DOHH2 (cell line): ENCODE measurements around the gene HRK.

ENCODE experiments used
- H3F3A ChIP-seq: fragments of 200-600 bp; sonication (generic), shearing (Covaris generic); 2 replicates; pipeline ENCODE4 v1.6.0; 2016; ENCODE audit warnings: antibody characterized with exemption, mild to moderate bottlenecking; ENCODE audit not compliant: control insufficient read depth, insufficient read depth
- H3K27ac ChIP-seq: fragments of 200-600 bp; sonication (generic); 2 replicates; pipeline ENCODE4 v1.5.1; 2014; ENCODE audit warnings: low read depth, mild to moderate bottlenecking, low read length, moderate library complexity
- H3K27me3 ChIP-seq: fragments of 200-600 bp; sonication (generic); 2 replicates; pipeline ENCODE4 v1.6.1; 2014; ENCODE audit warnings: mild to moderate bottlenecking, low read length, mixed read lengths; ENCODE audit not compliant: control insufficient read depth
- H3K36me3 ChIP-seq: fragments of 200-600 bp; sonication (generic); 2 replicates; pipeline ENCODE4 v1.6.1; 2014; ENCODE audit warnings: mild to moderate bottlenecking, low read length, moderate library complexity, mixed read lengths; ENCODE audit not compliant: control insufficient read depth
- H3K4me1 ChIP-seq: fragments of 200-600 bp; sonication (generic); 2 replicates; pipeline ENCODE4 v1.6.1; 2014; ENCODE audit warnings: mild to moderate bottlenecking, low read length, mixed read lengths; ENCODE audit not compliant: control insufficient read depth
- H3K4me2 ChIP-seq: fragments of 200-600 bp; sonication (generic); 2 replicates; pipeline ENCODE4 v1.6.0; 2014; ENCODE audit warnings: mild to moderate bottlenecking, low read length, moderate library complexity
- H3K4me3 ChIP-seq: fragments of 200-600 bp; sonication (generic); 2 replicates; pipeline ENCODE4 v1.5.1; 2014; ENCODE audit warnings: mild to moderate bottlenecking, low read length, mixed read lengths
- H3K79me2 ChIP-seq: fragments of 200-600 bp; sonication (generic); 2 replicates; pipeline ENCODE4 v1.6.1; 2014; ENCODE audit warnings: mild to moderate bottlenecking, low read length, mixed read lengths; ENCODE audit not compliant: control insufficient read depth
- H3K9me2 ChIP-seq: fragments of 200-600 bp; sonication (generic); replicated peaks from 2 replicates; pipeline ENCODE4 v1.6.1; 2014; ENCODE audit warnings: mild to moderate bottlenecking, low read length, mixed read lengths; ENCODE audit not compliant: control insufficient read depth
- H3K9me3 ChIP-seq: fragments of 200-600 bp; sonication (generic); 2 replicates; pipeline ENCODE4 v1.6.1; 2014; ENCODE audit warnings: antibody characterized with exemption, low read length, mixed read lengths; ENCODE audit not compliant: control insufficient read depth, insufficient read depth
- H4K20me1 ChIP-seq: fragments of 200-600 bp; sonication (generic); 2 replicates; pipeline ENCODE4 v1.6.0; 2014; ENCODE audit warnings: low read depth, mild to moderate bottlenecking, antibody characterized with exemption, low read length, moderate library complexity; ENCODE audit not compliant: control insufficient read depth, insufficient read depth
- EZH2phosphoT487 ChIP-seq: fragments of 200-600 bp; sonication (generic); IDR thresholded peaks from 2 replicates; pipeline ENCODE4 v1.6.1; 2017; ENCODE audit warnings: borderline replicate concordance, mild to moderate bottlenecking, antibody characterized with exemption, low read length, moderate library complexity, mixed read lengths
- TF ChIP-seq, protein P1 (sequence below): fragments of 200-600 bp; sonication (generic); IDR thresholded peaks from one replicate; pipeline ENCODE4 v1.5.1; 2014; ENCODE audit warnings: antibody characterized with exemption, mild to moderate bottlenecking, low read depth, low read length; ENCODE audit not compliant: poor library complexity, severe bottlenecking

HRK gene

GRCh38 chr12:116807546-116807945 is 73.7 kb downstream of the HRK start:
- Histone ChIP-seq H3K4me1 (peaks cover 90% of the 10 kb centered on the region), H3K4me2 (peak overlapping the region; percentile 25), H3K27me3 (no peaks in the 10 kb centered on the region), H3K36me3 (peaks cover 15% of the 10 kb centered on the region), H3F3A (peaks cover 29% of the 10 kb centered on the region), H3K9me3 (no peaks in the 10 kb centered on the region), H3K9me2 (no peaks in the 10 kb centered on the region), H4K20me1 (no peaks in the 10 kb centered on the region), H3K27ac (peak overlapping the region; percentile 25), H3K79me2 (peaks cover 4% of the 10 kb centered on the region; the same call in 1 of the 2 replicates), H3K4me3 (no peak overlapping the region)
- no peak for TF ChIP-seq EZH2phosphoT487
- TF ChIP-seq, protein P1, sequence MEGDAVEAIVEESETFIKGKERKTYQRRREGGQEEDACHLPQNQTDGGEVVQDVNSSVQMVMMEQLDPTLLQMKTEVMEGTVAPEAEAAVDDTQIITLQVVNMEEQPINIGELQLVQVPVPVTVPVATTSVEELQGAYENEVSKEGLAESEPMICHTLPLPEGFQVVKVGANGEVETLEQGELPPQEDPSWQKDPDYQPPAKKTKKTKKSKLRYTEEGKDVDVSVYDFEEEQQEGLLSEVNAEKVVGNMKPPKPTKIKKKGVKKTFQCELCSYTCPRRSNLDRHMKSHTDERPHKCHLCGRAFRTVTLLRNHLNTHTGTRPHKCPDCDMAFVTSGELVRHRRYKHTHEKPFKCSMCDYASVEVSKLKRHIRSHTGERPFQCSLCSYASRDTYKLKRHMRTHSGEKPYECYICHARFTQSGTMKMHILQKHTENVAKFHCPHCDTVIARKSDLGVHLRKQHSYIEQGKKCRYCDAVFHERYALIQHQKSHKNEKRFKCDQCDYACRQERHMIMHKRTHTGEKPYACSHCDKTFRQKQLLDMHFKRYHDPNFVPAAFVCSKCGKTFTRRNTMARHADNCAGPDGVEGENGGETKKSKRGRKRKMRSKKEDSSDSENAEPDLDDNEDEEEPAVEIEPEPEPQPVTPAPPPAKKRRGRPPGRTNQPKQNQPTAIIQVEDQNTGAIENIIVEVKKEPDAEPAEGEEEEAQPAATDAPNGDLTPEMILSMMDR, result no peak

DNA sequence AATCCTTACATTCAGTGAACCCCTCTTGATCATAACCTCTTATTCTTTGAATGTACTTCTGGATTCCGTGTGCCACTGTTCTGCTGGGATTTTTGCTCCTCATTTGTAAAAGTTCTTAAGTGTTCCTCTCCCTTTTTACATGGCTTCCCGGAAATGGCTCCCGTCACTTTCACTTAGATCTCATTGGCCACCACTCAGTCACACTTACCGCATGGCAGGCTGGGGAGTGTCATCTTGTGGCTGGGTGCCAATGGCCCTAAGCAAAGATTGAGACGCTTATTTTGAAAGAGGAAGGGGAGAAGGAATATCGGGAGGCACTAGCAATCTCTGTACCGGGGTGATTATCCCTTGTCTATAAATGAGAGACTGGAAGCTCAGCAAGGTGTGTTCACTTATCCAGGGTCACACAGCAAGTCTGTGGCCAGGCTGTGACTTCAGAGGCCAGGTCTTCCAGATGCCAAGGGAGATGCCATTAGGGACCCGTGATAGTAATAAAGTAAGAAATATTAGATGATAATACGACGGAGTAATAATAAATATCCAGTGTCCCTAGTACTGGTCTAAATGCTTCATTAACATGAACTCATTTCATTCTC is 74.3 kb downstream of the HRK start:
- H3K4me1 ChIP-seq, result peaks cover 90% of the 10 kb centered on the region
- peak overlapping the region; percentile 25 for H3K27ac ChIP-seq
- H3F3A ChIP-seq, result peaks cover 35% of the 10 kb centered on the region
- peak overlapping the region; percentile 25 for H3K4me2 ChIP-seq
- TF ChIP-seq EZH2phosphoT487, result no peak
- TF ChIP-seq, protein P1, result no peak
- H3K9me2 ChIP-seq, result no peaks in the 10 kb centered on the region
- peak overlapping the region; percentile 5; the same call in 1 of the 2 replicates for H3K4me3 ChIP-seq
- H4K20me1 ChIP-seq, result no peaks in the 10 kb centered on the region
- H3K9me3 ChIP-seq, result no peaks in the 10 kb centered on the region
- H3K27me3 ChIP-seq, result no peaks in the 10 kb centered on the region
- peaks cover 21% of the 10 kb centered on the region for H3K36me3 ChIP-seq
- peaks cover 4% of the 10 kb centered on the region; the same call in 1 of the 2 replicates for H3K79me2 ChIP-seq
